Measurements from ENCODE around the gene ZNF423. TPM values are rescaled to one million over a fixed set of nuclear protein-coding genes. Genes with fewer than 3 reads are reported as not detected.

ZNF423 gene
- total RNA-seq, 1 experiment from 2014 or later = not detected

- no peak for DNase-seq
- CTCF ChIA-PET = no interaction called here
- Mint-ChIP-seq H3K9me3 (ENCODE audit: low read depth, unreplicated experiment) (no peaks in the 10 kb centered on the region), H3K4me3 (ENCODE audit: low read depth, unreplicated experiment) (no peak overlapping the region), H3K27ac (ENCODE audit: unreplicated experiment) (no peak overlapping the region), H3K36me3 (ENCODE audit: insufficient read depth, unreplicated experiment) (no peaks in the 10 kb centered on the region), H3K4me1 (ENCODE audit: low read depth, unreplicated experiment) (no peaks in the 10 kb centered on the region), H3K27me3 (ENCODE audit: unreplicated experiment) (peaks cover 82% of the 10 kb centered on the region)
- TF ChIP-seq, protein P1, sequence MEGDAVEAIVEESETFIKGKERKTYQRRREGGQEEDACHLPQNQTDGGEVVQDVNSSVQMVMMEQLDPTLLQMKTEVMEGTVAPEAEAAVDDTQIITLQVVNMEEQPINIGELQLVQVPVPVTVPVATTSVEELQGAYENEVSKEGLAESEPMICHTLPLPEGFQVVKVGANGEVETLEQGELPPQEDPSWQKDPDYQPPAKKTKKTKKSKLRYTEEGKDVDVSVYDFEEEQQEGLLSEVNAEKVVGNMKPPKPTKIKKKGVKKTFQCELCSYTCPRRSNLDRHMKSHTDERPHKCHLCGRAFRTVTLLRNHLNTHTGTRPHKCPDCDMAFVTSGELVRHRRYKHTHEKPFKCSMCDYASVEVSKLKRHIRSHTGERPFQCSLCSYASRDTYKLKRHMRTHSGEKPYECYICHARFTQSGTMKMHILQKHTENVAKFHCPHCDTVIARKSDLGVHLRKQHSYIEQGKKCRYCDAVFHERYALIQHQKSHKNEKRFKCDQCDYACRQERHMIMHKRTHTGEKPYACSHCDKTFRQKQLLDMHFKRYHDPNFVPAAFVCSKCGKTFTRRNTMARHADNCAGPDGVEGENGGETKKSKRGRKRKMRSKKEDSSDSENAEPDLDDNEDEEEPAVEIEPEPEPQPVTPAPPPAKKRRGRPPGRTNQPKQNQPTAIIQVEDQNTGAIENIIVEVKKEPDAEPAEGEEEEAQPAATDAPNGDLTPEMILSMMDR (IDR thresholded peaks at IDR 0.05; ENCODE audit: unreplicated experiment) = no peak
- BruUV-seq (replicated peaks) = no TSS peak
- intact Hi-C loops (cut with micrococcal nuclease; ENCODE audit: unreplicated experiment) = no loop called here
Observed at GRCh38 chr16:49610983-49611382, 244.9 kb downstream of the ZNF423 start.

- H3K27ac Mint-ChIP-seq (ENCODE audit: unreplicated experiment) = no peak overlapping the region
- no peak for DNase-seq
- H3K27me3 Mint-ChIP-seq (ENCODE audit: unreplicated experiment) = peaks cover 83% of the 10 kb centered on the region
- no TSS peak for BruUV-seq (replicated peaks)
- no peak overlapping the region for H3K4me3 Mint-ChIP-seq (ENCODE audit: low read depth, unreplicated experiment)
- no peaks in the 10 kb centered on the region for H3K4me1 Mint-ChIP-seq (ENCODE audit: low read depth, unreplicated experiment)
- TF ChIP-seq, protein P1 (IDR thresholded peaks at IDR 0.05; ENCODE audit: unreplicated experiment) = no peak
- CTCF ChIA-PET = no interaction called here
- no peaks in the 10 kb centered on the region for H3K9me3 Mint-ChIP-seq (ENCODE audit: low read depth, unreplicated experiment)
- intact Hi-C loops (cut with micrococcal nuclease; ENCODE audit: unreplicated experiment) = loop anchor here (5.0 kb wide), 1 partner anchor 314 kb away; no protein-coding TSS in a partner anchor
- no peaks in the 10 kb centered on the region for H3K36me3 Mint-ChIP-seq (ENCODE audit: insufficient read depth, unreplicated experiment)
Observed at GRCh38 chr16:49608779-49609178, 247.1 kb downstream of the ZNF423 start.

GRCh38 chr16:49608098-49608497 is 247.8 kb downstream of the ZNF423 start:
- Mint-ChIP-seq H3K27me3 (ENCODE audit: unreplicated experiment) (peaks cover 90% of the 10 kb centered on the region), H3K27ac (ENCODE audit: unreplicated experiment) (no peak overlapping the region), H3K4me3 (ENCODE audit: low read depth, unreplicated experiment) (no peak overlapping the region), H3K4me1 (ENCODE audit: low read depth, unreplicated experiment) (no peaks in the 10 kb centered on the region), H3K9me3 (ENCODE audit: low read depth, unreplicated experiment) (no peaks in the 10 kb centered on the region), H3K36me3 (ENCODE audit: insufficient read depth, unreplicated experiment) (no peaks in the 10 kb centered on the region)
- BruUV-seq (replicated peaks) = no TSS peak
- CTCF ChIA-PET = no interaction called here
- intact Hi-C loops (cut with micrococcal nuclease; ENCODE audit: unreplicated experiment) = loop anchor here (5.0 kb wide), 1 partner anchor 314 kb away; no protein-coding TSS in a partner anchor
- TF ChIP-seq, protein P1 (IDR thresholded peaks at IDR 0.05; ENCODE audit: unreplicated experiment) = no peak
- DNase-seq = no peak

DNA sequence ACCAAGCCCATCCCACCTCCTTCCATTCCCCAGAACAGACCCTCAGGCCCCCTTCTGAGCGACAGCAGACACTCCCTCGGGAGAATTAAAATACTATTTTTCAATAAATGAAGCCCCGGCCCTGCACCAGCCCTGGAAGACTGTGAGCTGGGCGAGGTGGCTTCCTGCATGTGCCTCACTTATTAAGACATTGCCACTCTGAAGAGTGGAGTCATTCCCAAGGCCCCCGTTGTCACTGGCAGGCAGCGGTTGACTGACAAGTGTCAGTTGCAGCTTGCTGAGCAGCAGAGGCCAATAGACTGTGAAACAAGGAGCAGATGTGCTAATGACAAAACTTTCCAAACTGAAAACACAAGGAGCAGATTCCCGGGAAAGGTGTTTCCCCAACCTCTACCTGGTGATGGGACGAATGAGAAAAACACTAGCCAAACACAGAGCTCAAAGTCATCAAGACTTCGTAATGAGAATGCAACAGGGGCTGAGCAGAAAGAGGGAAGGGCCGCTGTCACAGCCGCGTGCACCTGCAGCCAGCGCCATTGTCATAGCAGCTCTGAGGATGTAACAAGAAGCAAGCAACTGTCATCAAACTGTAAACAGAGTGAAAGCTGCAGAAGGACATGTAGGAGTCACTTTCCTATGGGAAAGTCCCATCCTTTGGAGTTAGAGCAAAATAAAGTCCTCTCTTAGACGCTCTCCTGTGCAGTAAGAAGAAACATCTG is 250.2 kb downstream of the ZNF423 start:
- no peaks in the 10 kb centered on the region for H3K36me3 Mint-ChIP-seq (ENCODE audit: insufficient read depth, unreplicated experiment)
- intact Hi-C loops (cut with micrococcal nuclease; ENCODE audit: unreplicated experiment) = loop anchor here (5.0 kb wide), 1 partner anchor 317 kb away; no protein-coding TSS in a partner anchor
- no peaks in the 10 kb centered on the region for H3K9me3 Mint-ChIP-seq (ENCODE audit: low read depth, unreplicated experiment)
- CTCF ChIA-PET = no interaction called here
- no peak for DNase-seq
- H3K27me3 Mint-ChIP-seq (ENCODE audit: unreplicated experiment) = peaks cover 100% of the 10 kb centered on the region
- TF ChIP-seq, protein P1 (IDR thresholded peaks at IDR 0.05; ENCODE audit: unreplicated experiment) = no peak
- H3K27ac Mint-ChIP-seq (ENCODE audit: unreplicated experiment) = no peak overlapping the region
- no peak overlapping the region for H3K4me3 Mint-ChIP-seq (ENCODE audit: low read depth, unreplicated experiment)
- no peaks in the 10 kb centered on the region for H3K4me1 Mint-ChIP-seq (ENCODE audit: low read depth, unreplicated experiment)
- BruUV-seq (replicated peaks) = no TSS peak

Measured in Calu3 (cell line).